CD4-positive, CD25-positive, alpha-beta regulatory T cell (primary cell): Measurements from ENCODE around the gene NFE2. TPM values are rescaled to one million over a fixed set of nuclear protein-coding genes. Genes with fewer than 3 reads are reported as not detected.

Experiments used
- ATAC-seq, 2 donors: fragments of 150-1000 bp; cut with Tn5 transposase; one replicate each; pipeline ENCODE4 v1.10.0; 2021; ENCODE audit warnings: low read depth in 2 of 2, moderate number of reproducible peaks in 2 of 2, moderate library complexity in 1 of 2
- DNase-seq, 3 donors: peaks; one replicate each; pipeline versions ENCODE4 v3.0.0 to v3.0.0-alpha.2; 2012 to 2022; ENCODE audit warnings: mixed read lengths in 1 of 3
- H3K27ac ChIP-seq: one replicate; pipeline ENCODE4 v1.7.0; 2013; ENCODE audit warnings: mild to moderate bottlenecking, low read length; ENCODE audit not compliant: insufficient read depth, poor library complexity, severe bottlenecking
- H3K27me3 ChIP-seq: one replicate; pipeline ENCODE4 v1.7.0; 2013; ENCODE audit warnings: low read length; ENCODE audit not compliant: control insufficient read depth, insufficient read depth
- H3K36me3 ChIP-seq: one replicate; pipeline ENCODE4 v1.7.0; 2013; ENCODE audit warnings: mild to moderate bottlenecking, low read length, moderate library complexity; ENCODE audit not compliant: control insufficient read depth, insufficient read depth
- H3K4me1 ChIP-seq: 2 replicates; pipeline ENCODE4 v1.7.0; 2013; ENCODE audit warnings: mild to moderate bottlenecking, low read length; ENCODE audit not compliant: insufficient read depth, control insufficient read depth, poor library complexity, severe bottlenecking
- H3K4me3 ChIP-seq: one replicate; pipeline ENCODE4 v1.7.0; 2013; ENCODE audit warnings: low read depth, mild to moderate bottlenecking, low read length, moderate library complexity
- H3K9me3 ChIP-seq, 2 experiments: 1 replicate in 1 of 2; 2 replicates in 1 of 2; pipeline ENCODE4 v1.7.0; 2013; ENCODE audit warnings: low read length in 2 of 2, mild to moderate bottlenecking in 1 of 2, moderate library complexity in 1 of 2; ENCODE audit not compliant: control insufficient read depth in 2 of 2
- H3K27ac Mint-ChIP-seq, 3 donors: one replicate each; pipeline ENCODE4 v1.8.0; 2020 to 2022; ENCODE audit warnings: mild to moderate bottlenecking in 3 of 3, mixed read lengths in 3 of 3, moderate library complexity in 2 of 3
- H3K27me3 Mint-ChIP-seq: one replicate; pipeline ENCODE4 v1.8.0; 2022; ENCODE audit warnings: mild to moderate bottlenecking, mixed read lengths
- H3K36me3 Mint-ChIP-seq: one replicate; pipeline ENCODE4 v1.8.0; 2020; ENCODE audit warnings: mixed read lengths
- H3K4me1 Mint-ChIP-seq, 4 donors: one replicate each; pipeline ENCODE4 v1.8.0; 2020 to 2022; ENCODE audit warnings: mixed read lengths in 4 of 4, mild to moderate bottlenecking in 1 of 4
- H3K4me3 Mint-ChIP-seq, 4 donors: one replicate each; pipeline ENCODE4 v1.8.0; 2020 to 2022; ENCODE audit warnings: mild to moderate bottlenecking in 4 of 4, mixed read lengths in 4 of 4, moderate library complexity in 3 of 4
- H3K9me3 Mint-ChIP-seq, 7 donors: one replicate each; pipeline ENCODE4 v1.8.0; 2020 to 2022; ENCODE audit warnings: mixed read lengths in 7 of 7, mild to moderate bottlenecking in 3 of 7, moderate library complexity in 2 of 7
- polyA plus RNA-seq, 4 donors: library from polyadenylated mRNA; unstranded; fragments of 300-500 nt; fragmentation: Illumina TruSeq; gene quantifications; one replicate each; pipeline ENCODE4 v1.2.3, GENCODE V29; 2021
- total RNA-seq: library from RNA; stranded (reverse); gene quantifications from one replicate; pipeline ENCODE4 v1.2.3, GENCODE V29; 2022

The NFE2 gene
- total and polyA plus RNA-seq, 5 donors from 2014 or later: 0.18 to 2.8 TPM; not detected in 3

GRCh38 chr12:54301428-54302048, 723 bp upstream of the NFE2 start:
- Histone ChIP-seq H3K9me3 (no peaks in the 10 kb centered on the region), H3K36me3 (no peaks in the 10 kb centered on the region), H3K27me3 (peaks cover 54% of the 10 kb centered on the region), H3K4me1 (peaks cover 14% of the 10 kb centered on the region), H3K27ac (no peak overlapping the region), H3K4me3 (no peak overlapping the region)
- Mint-ChIP-seq H3K4me3 (no peak overlapping the region), H3K4me1 (peaks cover 0 to 22% (median 4%) of the 10 kb centered on the region in 4 donors), H3K27me3 (peaks cover 78% of the 10 kb centered on the region), H3K9me3 (peaks cover 0 to 1% (median 0%) of the 10 kb centered on the region in 7 donors), H3K27ac (peak overlapping the region in 1 of 3 donors; percentile 6), H3K36me3 (no peaks in the 10 kb centered on the region)
- ATAC-seq: no peak
- no peak for DNase-seq

GRCh38 chr12:54300225-54300731, 537 bp downstream of the NFE2 start:
- no peak for DNase-seq
- Histone ChIP-seq H3K9me3 (no peaks in the 10 kb centered on the region), H3K4me3 (no peak overlapping the region), H3K4me1 (peaks cover 14% of the 10 kb centered on the region), H3K36me3 (no peaks in the 10 kb centered on the region), H3K27me3 (peaks cover 52% of the 10 kb centered on the region), H3K27ac (no peak overlapping the region)
- no peak overlapping the region for H3K4me3 Mint-ChIP-seq
- no peak for ATAC-seq
- H3K4me1 Mint-ChIP-seq: peaks cover 0 to 22% (median 4%) of the 10 kb centered on the region in 4 donors
- no peak overlapping the region for H3K27ac Mint-ChIP-seq
- H3K9me3 Mint-ChIP-seq: no peaks in the 10 kb centered on the region
- H3K36me3 Mint-ChIP-seq: no peaks in the 10 kb centered on the region
- H3K27me3 Mint-ChIP-seq: peaks cover 83% of the 10 kb centered on the region

- Histone ChIP-seq H3K27ac (no peak overlapping the region), H3K4me3 (no peak overlapping the region)
Observed at GRCh38 chr12:54299515-54300224, 1.1 kb downstream of the NFE2 start.

GRCh38 chr12:54298904-54299303, 1.9 kb downstream of the NFE2 start:
- Histone ChIP-seq H3K27ac (no peak overlapping the region), H3K27me3 (peaks cover 47% of the 10 kb centered on the region), H3K9me3 (no peaks in the 10 kb centered on the region), H3K36me3 (no peaks in the 10 kb centered on the region), H3K4me1 (peaks cover 14% of the 10 kb centered on the region), H3K4me3 (no peak overlapping the region)
- H3K9me3 Mint-ChIP-seq: no peaks in the 10 kb centered on the region
- H3K27ac Mint-ChIP-seq: no peak overlapping the region
- peak overlapping the region in 1 of 4 donors; percentile 30 for H3K4me3 Mint-ChIP-seq
- H3K36me3 Mint-ChIP-seq: no peaks in the 10 kb centered on the region
- ATAC-seq (no peak), DNase-seq (no peak)
- H3K27me3 Mint-ChIP-seq: peaks cover 70% of the 10 kb centered on the region
- H3K4me1 Mint-ChIP-seq: peaks cover 0 to 20% (median 4%) of the 10 kb centered on the region in 4 donors

More at GRCh38 chr12:54299515-54300224, 1.1 kb downstream of the NFE2 start:
- Mint-ChIP-seq H3K4me1 (peaks cover 0 to 22% (median 4%) of the 10 kb centered on the region in 4 donors), H3K36me3 (no peaks in the 10 kb centered on the region), H3K27me3 (peaks cover 77% of the 10 kb centered on the region), H3K4me3 (no peak overlapping the region), H3K27ac (no peak overlapping the region), H3K9me3 (no peaks in the 10 kb centered on the region)
- Histone ChIP-seq H3K4me1 (peaks cover 14% of the 10 kb centered on the region), H3K36me3 (no peaks in the 10 kb centered on the region), H3K27me3 (peaks cover 49% of the 10 kb centered on the region), H3K9me3 (no peaks in the 10 kb centered on the region)
- DNase-seq (no peak), ATAC-seq (no peak)

GRCh38 chr12:54296393-54297099, 4.3 kb downstream of the NFE2 start:
- Mint-ChIP-seq H3K27me3 (peaks cover 52% of the 10 kb centered on the region), H3K27ac (peak overlapping the region in 1 of 3 donors; percentile 67), H3K9me3 (no peaks in the 10 kb centered on the region), H3K4me1 (peaks cover 0 to 19% (median 4%) of the 10 kb centered on the region in 4 donors), H3K4me3 (no peak overlapping the region), H3K36me3 (no peaks in the 10 kb centered on the region)
- Histone ChIP-seq H3K36me3 (no peaks in the 10 kb centered on the region), H3K9me3 (no peaks in the 10 kb centered on the region), H3K4me1 (peaks cover 14% of the 10 kb centered on the region), H3K4me3 (no peak overlapping the region), H3K27ac (no peak overlapping the region), H3K27me3 (peaks cover 28% of the 10 kb centered on the region)
- no peak for DNase-seq
- ATAC-seq: no peak

- peaks cover 18% of the 10 kb centered on the region for H3K27me3 ChIP-seq
- H3K27ac ChIP-seq: no peak overlapping the region
- Mint-ChIP-seq H3K36me3 (no peaks in the 10 kb centered on the region), H3K9me3 (no peaks in the 10 kb centered on the region), H3K4me3 (no peak overlapping the region), H3K27me3 (peaks cover 37% of the 10 kb centered on the region), H3K27ac (no peak overlapping the region), H3K4me1 (peaks cover 0 to 8% (median 4%) of the 10 kb centered on the region in 4 donors)
- ATAC-seq (no peak), DNase-seq (no peak)
- H3K36me3 ChIP-seq: no peaks in the 10 kb centered on the region
- no peak overlapping the region for H3K4me3 ChIP-seq
- peaks cover 5% of the 10 kb centered on the region for H3K4me1 ChIP-seq
- H3K9me3 ChIP-seq: no peaks in the 10 kb centered on the region
Observed at GRCh38 chr12:54294953-54295566, 5.8 kb downstream of the NFE2 start.

GRCh38 chr12:54294152-54294952, 6.5 kb downstream of the NFE2 start:
- H3K27ac ChIP-seq: no peak overlapping the region
- H3K27ac Mint-ChIP-seq: no peak overlapping the region

More at GRCh38 chr12:54294152-54294952, 6.5 kb downstream of the NFE2 start:
- H3K4me1 ChIP-seq: peaks cover 5% of the 10 kb centered on the region
- Mint-ChIP-seq H3K9me3 (no peaks in the 10 kb centered on the region), H3K27me3 (peaks cover 30% of the 10 kb centered on the region), H3K4me1 (peaks cover 0 to 8% (median 4%) of the 10 kb centered on the region in 4 donors), H3K4me3 (no peak overlapping the region), H3K36me3 (no peaks in the 10 kb centered on the region)
- ATAC-seq (peak; percentile 32 to 64), DNase-seq (peak; percentile 27 to 63 (median 42))
- H3K27me3 ChIP-seq: peaks cover 12% of the 10 kb centered on the region
- H3K36me3 ChIP-seq: peaks cover 2% of the 10 kb centered on the region
- H3K9me3 ChIP-seq: no peaks in the 10 kb centered on the region
- no peak overlapping the region for H3K4me3 ChIP-seq
